Measurements from ENCODE around the gene TRIM62.

TRIM62 gene

GRCh38 chr1:33159577-33159976 lies 22.3 kb downstream of the TRIM62 start:
- Histone ChIP-seq H3K9ac (ENCODE audit: low read length in 2 of 2) (no peak overlapping the region), H3K27ac (ENCODE audit: low read length) (no peak overlapping the region), H3K27me3 (ENCODE audit: control insufficient read depth in 1 of 2, insufficient read depth in 2 of 2, low read length in 2 of 2) (no peaks in the 10 kb centered on the region), H3K9me3 (ENCODE audit: control insufficient read depth in 2 of 2, low read length in 2 of 2) (no peaks in the 10 kb centered on the region), H3K36me3 (ENCODE audit: control insufficient read depth in 2 of 2, insufficient read depth in 2 of 2, low read length in 2 of 2) (peaks cover 5 to 12% of the 10 kb centered on the region in 2 donors), H3K4me3 (ENCODE audit: low read length in 2 of 2) (no peak overlapping the region), H3K4me1 (ENCODE audit: control insufficient read depth, insufficient read depth, low read length) (peaks cover 13% of the 10 kb centered on the region)

- H3K9me3 ChIP-seq (ENCODE audit: control insufficient read depth in 2 of 2, low read length in 2 of 2), result no peaks in the 10 kb centered on the region
- H3K4me1 ChIP-seq (ENCODE audit: control insufficient read depth, insufficient read depth, low read length), result peaks cover 17% of the 10 kb centered on the region
- H3K36me3 ChIP-seq (ENCODE audit: control insufficient read depth in 2 of 2, insufficient read depth in 2 of 2, low read length in 2 of 2), result peaks cover 5 to 10% of the 10 kb centered on the region in 2 donors
- no peak overlapping the region for H3K27ac ChIP-seq (ENCODE audit: low read length)
- H3K9ac ChIP-seq (ENCODE audit: low read length in 2 of 2), result no peak overlapping the region
- no peaks in the 10 kb centered on the region for H3K27me3 ChIP-seq (ENCODE audit: control insufficient read depth in 1 of 2, insufficient read depth in 2 of 2, low read length in 2 of 2)
- H3K4me3 ChIP-seq (ENCODE audit: low read length in 2 of 2), result no peak overlapping the region
These were observed 23.5 kb downstream of the TRIM62 start for GRCh38 chr1:33158366-33158765.

- no peak overlapping the region for H3K4me3 ChIP-seq (ENCODE audit: low read length in 2 of 2)
These were observed 24.7 kb downstream of the TRIM62 start for GRCh38 chr1:33157131-33157530.

GRCh38 chr1:33155877-33156538 lies 25.8 kb downstream of the TRIM62 start:
- H3K4me1 ChIP-seq (ENCODE audit: control insufficient read depth, insufficient read depth, low read length), result peaks cover 10% of the 10 kb centered on the region
- H3K27me3 ChIP-seq (ENCODE audit: control insufficient read depth in 1 of 2, insufficient read depth in 2 of 2, low read length in 2 of 2), result no peaks in the 10 kb centered on the region
- H3K9me3 ChIP-seq (ENCODE audit: control insufficient read depth in 2 of 2, low read length in 2 of 2), result no peaks in the 10 kb centered on the region
- H3K27ac ChIP-seq (ENCODE audit: low read length), result no peak overlapping the region
- H3K36me3 ChIP-seq (ENCODE audit: control insufficient read depth in 2 of 2, insufficient read depth in 2 of 2, low read length in 2 of 2), result peaks cover 5 to 10% of the 10 kb centered on the region in 2 donors
- H3K9ac ChIP-seq (ENCODE audit: low read length in 2 of 2), result no peak overlapping the region
- H3K4me3 ChIP-seq (ENCODE audit: low read length in 2 of 2), result no peak overlapping the region

More at GRCh38 chr1:33157131-33157530, 24.7 kb downstream of the TRIM62 start:
- Histone ChIP-seq H3K27ac (ENCODE audit: low read length) (no peak overlapping the region), H3K9ac (ENCODE audit: low read length in 2 of 2) (no peak overlapping the region), H3K36me3 (ENCODE audit: control insufficient read depth in 2 of 2, insufficient read depth in 2 of 2, low read length in 2 of 2) (peaks cover 5 to 10% of the 10 kb centered on the region in 2 donors), H3K9me3 (ENCODE audit: control insufficient read depth in 2 of 2, low read length in 2 of 2) (no peaks in the 10 kb centered on the region), H3K4me1 (ENCODE audit: control insufficient read depth, insufficient read depth, low read length) (peaks cover 19% of the 10 kb centered on the region), H3K27me3 (ENCODE audit: control insufficient read depth in 1 of 2, insufficient read depth in 2 of 2, low read length in 2 of 2) (no peaks in the 10 kb centered on the region)

- no peak overlapping the region for H3K9ac ChIP-seq (ENCODE audit: low read length in 2 of 2)
- no peak overlapping the region for H3K27ac ChIP-seq (ENCODE audit: low read length)
- H3K4me3 ChIP-seq (ENCODE audit: low read length in 2 of 2), result no peak overlapping the region
- H3K4me1 ChIP-seq (ENCODE audit: control insufficient read depth, insufficient read depth, low read length), result peaks cover 10% of the 10 kb centered on the region
- peaks cover 5 to 6% of the 10 kb centered on the region in 2 donors for H3K36me3 ChIP-seq (ENCODE audit: control insufficient read depth in 2 of 2, insufficient read depth in 2 of 2, low read length in 2 of 2)
- no peaks in the 10 kb centered on the region for H3K9me3 ChIP-seq (ENCODE audit: control insufficient read depth in 2 of 2, low read length in 2 of 2)
- H3K27me3 ChIP-seq (ENCODE audit: control insufficient read depth in 1 of 2, insufficient read depth in 2 of 2, low read length in 2 of 2), result no peaks in the 10 kb centered on the region
These were observed 28.2 kb downstream of the TRIM62 start for GRCh38 chr1:33153650-33154049.

GRCh38 chr1:33152685-33153432 lies 29.0 kb downstream of the TRIM62 start:
- H3K9ac ChIP-seq (ENCODE audit: low read length in 2 of 2), result no peak overlapping the region

GRCh38 chr1:33151116-33151515 lies 30.7 kb downstream of the TRIM62 start:
- H3K4me3 ChIP-seq (ENCODE audit: low read length in 2 of 2), result no peak overlapping the region
- H3K9me3 ChIP-seq (ENCODE audit: control insufficient read depth in 2 of 2, low read length in 2 of 2), result no peaks in the 10 kb centered on the region
- H3K27ac ChIP-seq (ENCODE audit: low read length), result no peak overlapping the region
- no peaks in the 10 kb centered on the region for H3K27me3 ChIP-seq (ENCODE audit: control insufficient read depth in 1 of 2, insufficient read depth in 2 of 2, low read length in 2 of 2)
- no peak overlapping the region for H3K9ac ChIP-seq (ENCODE audit: low read length in 2 of 2)
- H3K4me1 ChIP-seq (ENCODE audit: control insufficient read depth, insufficient read depth, low read length), result peaks cover 7% of the 10 kb centered on the region
- H3K36me3 ChIP-seq (ENCODE audit: control insufficient read depth in 2 of 2, insufficient read depth in 2 of 2, low read length in 2 of 2), result peaks cover 9 to 11% of the 10 kb centered on the region in 2 donors

More at GRCh38 chr1:33152685-33153432, 29.0 kb downstream of the TRIM62 start:
- Histone ChIP-seq H3K9me3 (ENCODE audit: control insufficient read depth in 2 of 2, low read length in 2 of 2) (no peaks in the 10 kb centered on the region), H3K4me3 (ENCODE audit: low read length in 2 of 2) (no peak overlapping the region), H3K27ac (ENCODE audit: low read length) (no peak overlapping the region), H3K36me3 (ENCODE audit: control insufficient read depth in 2 of 2, insufficient read depth in 2 of 2, low read length in 2 of 2) (peaks cover under 1 to 6% of the 10 kb centered on the region in 2 donors), H3K27me3 (ENCODE audit: control insufficient read depth in 1 of 2, insufficient read depth in 2 of 2, low read length in 2 of 2) (no peaks in the 10 kb centered on the region), H3K4me1 (ENCODE audit: control insufficient read depth, insufficient read depth, low read length) (peaks cover 10% of the 10 kb centered on the region)

- no peaks in the 10 kb centered on the region for H3K9me3 ChIP-seq (ENCODE audit: control insufficient read depth in 2 of 2, low read length in 2 of 2)
- peaks cover 6% of the 10 kb centered on the region for H3K4me1 ChIP-seq (ENCODE audit: control insufficient read depth, insufficient read depth, low read length)
- H3K4me3 ChIP-seq (ENCODE audit: low read length in 2 of 2), result no peak overlapping the region
- no peak overlapping the region for H3K27ac ChIP-seq (ENCODE audit: low read length)
- no peaks in the 10 kb centered on the region for H3K27me3 ChIP-seq (ENCODE audit: control insufficient read depth in 1 of 2, insufficient read depth in 2 of 2, low read length in 2 of 2)
- peaks cover 11 to 12% of the 10 kb centered on the region in 2 donors for H3K36me3 ChIP-seq (ENCODE audit: control insufficient read depth in 2 of 2, insufficient read depth in 2 of 2, low read length in 2 of 2)
- H3K9ac ChIP-seq (ENCODE audit: low read length in 2 of 2), result no peak overlapping the region
These were observed 31.3 kb downstream of the TRIM62 start for GRCh38 chr1:33150522-33150921.

GRCh38 chr1:33149453-33150190 lies 32.2 kb downstream of the TRIM62 start:
- Histone ChIP-seq H3K9ac (ENCODE audit: low read length in 2 of 2) (no peak overlapping the region), H3K4me1 (ENCODE audit: control insufficient read depth, insufficient read depth, low read length) (peaks cover 6% of the 10 kb centered on the region), H3K27me3 (ENCODE audit: control insufficient read depth in 1 of 2, insufficient read depth in 2 of 2, low read length in 2 of 2) (no peaks in the 10 kb centered on the region), H3K9me3 (ENCODE audit: control insufficient read depth in 2 of 2, low read length in 2 of 2) (no peaks in the 10 kb centered on the region), H3K36me3 (ENCODE audit: control insufficient read depth in 2 of 2, insufficient read depth in 2 of 2, low read length in 2 of 2) (peaks cover 11 to 14% of the 10 kb centered on the region in 2 donors), H3K27ac (ENCODE audit: low read length) (no peak overlapping the region), H3K4me3 (ENCODE audit: low read length in 2 of 2) (no peak overlapping the region)

GRCh38 chr1:33148615-33149014 lies 33.2 kb downstream of the TRIM62 start:
- Histone ChIP-seq H3K27ac (ENCODE audit: low read length) (no peak overlapping the region), H3K36me3 (ENCODE audit: control insufficient read depth in 2 of 2, insufficient read depth in 2 of 2, low read length in 2 of 2) (peaks cover 11 to 15% of the 10 kb centered on the region in 2 donors), H3K9me3 (ENCODE audit: control insufficient read depth in 2 of 2, low read length in 2 of 2) (no peaks in the 10 kb centered on the region), H3K4me3 (ENCODE audit: low read length in 2 of 2) (no peak overlapping the region), H3K27me3 (ENCODE audit: control insufficient read depth in 1 of 2, insufficient read depth in 2 of 2, low read length in 2 of 2) (no peaks in the 10 kb centered on the region), H3K4me1 (ENCODE audit: control insufficient read depth, insufficient read depth, low read length) (peaks cover 7% of the 10 kb centered on the region), H3K9ac (ENCODE audit: low read length in 2 of 2) (no peak overlapping the region)

Data from stomach smooth muscle (tissue), 2 donors.